Measurements from ENCODE around the gene ATP8A2.

The ATP8A2 gene

DNA sequence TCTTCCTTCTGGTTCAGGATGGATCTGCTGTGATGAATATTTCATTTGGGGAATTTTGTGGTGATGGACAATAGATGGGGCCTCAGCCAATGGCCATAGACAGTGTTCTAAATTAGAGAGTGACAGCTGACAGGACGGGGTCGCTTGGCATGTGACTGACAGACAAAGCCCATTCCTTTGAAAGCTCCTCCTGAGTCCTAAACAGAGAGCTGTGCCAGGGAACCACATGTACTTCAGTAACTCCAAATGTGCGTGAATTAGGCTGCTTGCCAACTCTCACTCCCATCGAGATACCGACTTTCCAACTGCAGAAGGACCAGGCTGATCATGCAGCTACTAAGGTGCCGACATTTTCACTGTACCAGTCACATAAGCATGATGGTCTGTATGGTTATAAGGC lies 492.3 kb downstream of the ATP8A2 start:
- DNase-seq = no peak

DNA sequence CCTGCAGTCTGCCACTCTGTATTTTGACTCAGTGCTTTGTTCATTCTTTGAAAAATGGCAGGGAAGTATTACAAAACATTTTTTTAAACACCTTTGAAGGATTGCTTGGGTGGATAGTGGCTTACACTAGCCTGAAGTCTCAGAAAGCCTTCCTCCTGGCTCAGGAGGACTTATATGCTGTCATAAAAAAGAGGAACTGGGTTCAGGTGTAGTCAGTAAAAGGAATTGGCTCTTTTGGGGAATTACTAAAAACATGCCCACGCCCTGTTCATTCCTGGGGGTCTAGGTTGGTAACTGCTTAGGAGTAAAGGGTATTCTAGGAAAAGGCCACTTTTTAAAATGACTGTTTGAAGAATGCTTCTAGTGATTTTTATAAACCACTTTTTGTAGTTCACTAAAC lies 493.2 kb downstream of the ATP8A2 start:
- no peak for DNase-seq

GRCh38 chr13:25865391-25865790 lies 493.6 kb downstream of the ATP8A2 start:
- no peak for DNase-seq

- no peak for DNase-seq
Measured at GRCh38 chr13:25867038-25867437, 495.3 kb downstream of the ATP8A2 start.

GRCh38 chr13:25868490-25868889 lies 496.7 kb downstream of the ATP8A2 start:
- DNase-seq = no peak

DNA sequence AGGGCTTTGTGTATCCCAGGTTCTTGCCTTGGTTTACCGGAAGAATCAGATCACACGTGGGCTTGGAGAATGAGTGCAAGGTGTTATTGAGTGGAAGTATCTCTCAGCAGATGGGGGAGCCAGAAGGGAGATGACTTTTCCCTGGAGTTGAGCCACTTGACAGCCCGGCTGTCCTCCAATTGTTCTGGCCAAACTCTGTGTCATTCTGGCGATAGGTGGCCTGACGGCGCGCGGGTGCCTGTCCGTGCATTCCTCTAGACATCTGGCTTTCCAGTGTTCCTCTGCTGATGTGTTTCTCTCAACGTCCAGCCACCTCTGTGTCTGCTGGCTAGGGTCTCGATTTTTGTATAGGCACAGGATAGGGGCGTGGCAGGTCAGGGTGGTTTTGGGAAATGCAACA lies 498.2 kb downstream of the ATP8A2 start:
- DNase-seq = no peak

DNA sequence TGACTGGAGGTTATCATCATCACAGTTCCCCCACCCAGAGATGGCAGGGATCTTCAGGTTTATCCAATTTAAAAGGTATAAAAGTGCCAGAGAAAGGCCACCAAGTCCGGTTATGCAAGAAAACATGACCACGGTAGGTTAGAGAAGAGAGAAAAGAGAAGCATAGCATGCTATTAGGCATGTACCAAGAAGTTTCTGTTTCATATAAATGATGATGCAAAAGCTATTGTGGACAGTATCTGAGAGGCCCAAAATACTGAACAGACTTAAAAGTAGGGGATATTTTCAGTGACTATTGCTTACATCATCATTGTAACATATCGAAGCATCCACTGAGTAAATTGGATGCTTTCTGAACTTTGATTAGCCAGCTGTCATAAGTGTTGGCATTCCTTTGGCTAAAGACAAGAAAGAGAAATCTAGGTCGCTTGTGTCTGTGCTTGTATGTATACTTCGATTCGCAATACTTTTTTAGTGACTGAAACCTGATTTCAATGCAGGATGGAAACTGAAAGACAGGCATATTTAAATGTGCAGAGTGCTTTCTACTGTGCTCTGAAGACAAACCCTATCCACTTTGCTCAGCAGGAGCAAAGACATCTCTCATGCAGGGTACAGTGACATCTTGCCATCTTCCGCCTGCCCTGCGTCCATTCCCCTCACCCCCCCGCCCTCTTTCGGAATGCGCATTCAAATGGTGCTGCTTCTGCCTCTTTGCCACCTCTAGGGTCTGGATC lies 499.8 kb downstream of the ATP8A2 start:
- DNase-seq = no peak

GRCh38 chr13:25872481-25873241 lies 500.9 kb downstream of the ATP8A2 start:
- DNase-seq = no peak

GRCh38 chr13:25873242-25873612 lies 501.5 kb downstream of the ATP8A2 start:
- no peak for DNase-seq

GRCh38 chr13:25874064-25874737 lies 502.4 kb downstream of the ATP8A2 start:
- no peak for DNase-seq

GRCh38 chr13:25874907-25875306 lies 503.1 kb downstream of the ATP8A2 start:
- DNase-seq = no peak

DNA sequence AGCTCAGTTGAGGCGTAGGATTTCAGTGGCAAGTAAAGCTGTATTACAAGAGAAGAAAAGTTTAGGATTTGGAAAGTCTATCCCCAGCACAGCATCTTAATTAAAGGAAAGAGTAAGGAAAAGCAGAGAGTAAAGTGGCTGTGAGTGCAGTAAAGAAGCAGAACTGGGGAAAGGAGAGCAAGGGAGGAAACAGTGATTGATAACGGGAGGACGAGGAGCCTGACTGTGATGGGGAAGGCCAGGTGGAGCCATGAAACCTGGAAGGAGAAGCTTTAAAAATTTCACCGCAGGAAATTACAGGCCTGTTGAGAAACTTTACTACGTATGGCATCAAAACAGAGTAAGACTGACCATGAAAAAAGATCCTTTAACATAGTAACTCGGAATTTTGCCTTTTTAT lies 504.5 kb downstream of the ATP8A2 start:
- DNase-seq = no peak

- DNase-seq = no peak
Measured at GRCh38 chr13:25879466-25879865, 507.7 kb downstream of the ATP8A2 start.

DNA sequence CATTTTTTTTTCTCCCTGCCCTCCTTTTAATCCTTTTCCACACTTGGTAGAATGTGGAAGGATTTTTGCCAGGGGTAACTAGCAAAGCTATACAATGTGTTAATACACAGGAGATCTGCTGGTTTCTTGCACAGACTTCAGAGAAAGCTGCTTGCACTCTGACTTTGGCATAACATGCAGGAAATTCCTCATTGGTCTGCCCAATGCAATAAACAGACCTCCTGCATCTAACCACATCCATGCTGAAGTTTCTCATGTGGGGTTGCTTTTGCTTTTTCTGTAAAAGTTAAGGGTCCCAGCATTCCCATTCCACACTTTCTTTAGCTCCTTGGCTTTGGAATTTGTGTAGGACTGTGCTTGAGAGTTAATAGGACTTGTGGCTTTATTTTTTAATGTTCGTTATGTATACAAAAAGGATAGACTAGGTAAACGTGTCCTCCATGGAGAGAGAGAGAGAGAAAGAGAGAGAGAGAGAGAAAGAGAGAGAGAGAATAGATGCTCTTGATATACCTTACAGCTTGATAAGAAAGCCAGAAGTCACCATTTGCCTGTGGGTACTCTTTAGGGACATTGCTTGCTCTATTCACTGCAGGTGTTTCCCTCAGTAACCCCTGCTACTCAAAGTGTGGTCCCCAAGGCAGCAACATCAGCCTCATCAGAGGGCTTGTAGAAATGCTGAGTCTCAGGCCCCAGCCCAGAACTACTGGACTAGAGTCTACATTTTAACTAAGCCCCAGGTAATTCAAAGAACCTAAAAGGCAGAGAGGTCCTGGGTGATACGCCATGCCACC lies 509.6 kb downstream of the ATP8A2 start:
- DNase-seq = no peak

DNA sequence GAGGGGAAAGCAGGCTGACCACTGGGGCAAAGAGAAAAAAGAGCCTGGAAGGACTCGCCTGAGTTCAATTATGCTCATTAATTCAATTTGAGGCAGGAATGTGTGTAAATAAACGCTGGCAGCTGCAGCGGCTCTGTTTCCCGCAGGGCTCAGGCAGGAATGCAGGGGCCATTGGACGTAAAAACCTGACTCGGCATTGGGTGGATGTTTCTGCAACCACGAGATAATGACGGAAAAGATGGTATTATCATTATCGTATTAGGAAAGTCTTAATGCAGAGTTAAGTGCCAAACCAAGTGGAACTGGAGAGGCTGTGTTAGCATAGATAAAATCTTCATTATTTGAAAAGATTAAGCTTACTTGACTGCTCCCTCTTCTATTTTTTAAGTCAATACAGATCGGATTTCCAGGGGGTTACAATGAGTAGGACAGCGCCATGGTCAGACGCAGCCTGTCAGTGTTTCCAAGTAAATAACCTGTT lies 510.2 kb downstream of the ATP8A2 start:
- peak; percentile 60 for DNase-seq

DNA sequence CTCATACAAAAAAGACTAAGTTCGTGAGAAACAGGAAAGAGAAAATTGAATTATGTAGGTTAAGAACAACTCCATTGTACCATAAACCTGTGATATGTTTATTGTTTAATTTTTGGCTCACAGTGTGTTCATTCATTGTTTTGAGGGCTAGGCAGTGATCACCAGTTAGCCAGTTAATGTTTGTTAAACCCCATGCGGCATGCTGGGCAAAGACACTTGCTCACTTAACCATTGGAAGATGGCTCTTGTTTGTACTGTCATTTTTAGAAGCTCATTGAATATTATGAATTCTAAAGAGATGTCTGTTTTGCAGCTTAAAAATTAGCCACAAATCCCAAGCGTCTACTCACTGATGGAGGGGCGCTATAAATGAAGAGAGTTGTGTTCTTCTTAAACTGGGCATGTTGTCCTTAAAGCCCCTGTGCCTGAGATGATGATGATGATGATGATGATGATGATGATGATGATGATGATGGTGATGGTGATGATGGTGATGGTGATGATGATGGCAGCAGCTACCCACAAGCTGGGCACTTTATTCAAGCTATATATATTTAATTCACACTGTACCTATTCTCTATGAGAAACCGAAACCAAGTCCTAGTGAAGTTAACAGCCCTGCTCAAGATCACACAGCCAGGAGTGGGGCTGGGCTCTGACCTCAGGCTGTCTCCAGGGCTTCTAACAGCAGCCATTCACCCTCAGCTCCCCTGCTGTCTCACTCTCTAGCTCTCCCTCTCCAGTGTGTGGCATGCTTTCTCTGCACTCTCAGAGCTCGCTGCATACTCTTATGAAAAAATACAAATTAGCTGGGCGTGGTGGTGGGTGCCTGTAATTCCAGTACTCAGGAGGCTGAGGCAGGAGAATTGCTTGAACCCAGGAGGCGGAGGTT lies 510.9 kb downstream of the ATP8A2 start:
- DNase-seq = no peak

- no peak for DNase-seq
Measured at GRCh38 chr13:25885418-25885817, 513.6 kb downstream of the ATP8A2 start.

GRCh38 chr13:25886438-25887214 lies 514.9 kb downstream of the ATP8A2 start:
- DNase-seq = no peak

- no peak for DNase-seq
Measured at GRCh38 chr13:25887962-25888655, 516.3 kb downstream of the ATP8A2 start.

GRCh38 chr13:25890671-25891212 lies 519.0 kb downstream of the ATP8A2 start:
- DNase-seq = no peak

All from left hindlimb (tissue), 1 donor.